ENCODE results near the gene NPNT.
A peak's percentile ranks its signal among the peaks of the same experiment; 100 is the strongest.
"Not testable (repeated sequence)": the region's sequence is repeated elsewhere in the genome, so short reads cannot be mapped to it uniquely, and the experiment has no call there.

The NPNT gene

GRCh38 chr4:105894660-105895582 lies at the start of gene NPNT:
Gene NPNT, plus strand, starts transcription at chr4:105895471. Its CDS starts 182 bp downstream, at chr4:105895653.
- DNase-seq = peak; percentile 60

GRCh38 chr4:105845559-105845958 lies 49.7 kb upstream of the NPNT start:
- no peak for DNase-seq

- not testable (repeated sequence) for DNase-seq
These were observed 46.9 kb upstream of the NPNT start for GRCh38 chr4:105848359-105848758.

GRCh38 chr4:105851196-105851595 lies 44.1 kb upstream of the NPNT start:
- DNase-seq = no peak

- not testable (repeated sequence) for DNase-seq
These were observed 43.0 kb upstream of the NPNT start for GRCh38 chr4:105852230-105852629.

- no peak for DNase-seq
These were observed 36.7 kb upstream of the NPNT start for GRCh38 chr4:105858466-105859040.

- no peak for DNase-seq
These were observed 36.0 kb upstream of the NPNT start for GRCh38 chr4:105859233-105859632.

- no peak for DNase-seq
These were observed 24.3 kb upstream of the NPNT start for GRCh38 chr4:105870963-105871362.

- DNase-seq = no peak
These were observed 23.3 kb upstream of the NPNT start for GRCh38 chr4:105871997-105872396.

GRCh38 chr4:105875233-105875632 lies 20.0 kb upstream of the NPNT start:
- DNase-seq = no peak

GRCh38 chr4:105878668-105879067 lies 16.6 kb upstream of the NPNT start:
- no peak for DNase-seq

- DNase-seq = no peak
These were observed 7.8 kb upstream of the NPNT start for GRCh38 chr4:105887508-105887907.

- peak; percentile 83 for DNase-seq
These were observed 551 bp downstream of the NPNT start for GRCh38 chr4:105895583-105896460.

GRCh38 chr4:105896461-105896942 lies 1.2 kb downstream of the NPNT start:
- DNase-seq = no peak

GRCh38 chr4:105896984-105897775 lies 1.9 kb downstream of the NPNT start:
- DNase-seq = no peak

- DNase-seq = no peak
These were observed 5.3 kb downstream of the NPNT start for GRCh38 chr4:105900541-105900940.

GRCh38 chr4:105902550-105903262 lies 7.4 kb downstream of the NPNT start:
- no peak for DNase-seq

GRCh38 chr4:105909787-105910281 lies 14.6 kb downstream of the NPNT start:
- no peak for DNase-seq

GRCh38 chr4:105911426-105911825 lies 16.2 kb downstream of the NPNT start:
- DNase-seq = no peak

- no peak for DNase-seq
These were observed 17.4 kb downstream of the NPNT start for GRCh38 chr4:105912633-105913032.

GRCh38 chr4:105917171-105917685 lies 22.0 kb downstream of the NPNT start:
- no peak for DNase-seq
